Measurements from ENCODE around the gene AFG1L.
"Not testable (repeated sequence)": the region's sequence is repeated elsewhere in the genome, so short reads cannot be mapped to it uniquely, and the experiment has no call there.

Gene AFG1L

GRCh38 chr6:108383981-108384380 lies 89.1 kb downstream of the AFG1L start:
- peaks cover 4% of the 10 kb centered on the region; the same call in 1 of the 2 replicates for H3K9me3 ChIP-seq (ENCODE audit: control insufficient read depth, insufficient read depth, low read length)
- no peak overlapping the region for H3K9ac ChIP-seq (ENCODE audit: low read depth, low read length)
- no peaks in the 10 kb centered on the region for H3K36me3 ChIP-seq (ENCODE audit: insufficient read depth, low read length)
- H3K4me1 ChIP-seq (ENCODE audit: insufficient read depth, low read length): no peaks in the 10 kb centered on the region

GRCh38 chr6:108389190-108389589 lies 94.3 kb downstream of the AFG1L start:
- H3K36me3 ChIP-seq (ENCODE audit: insufficient read depth, low read length); H3K9ac ChIP-seq (ENCODE audit: low read depth, low read length); H3K4me1 ChIP-seq (ENCODE audit: insufficient read depth, low read length); H3K9me3 ChIP-seq (ENCODE audit: control insufficient read depth, insufficient read depth, low read length): not testable (repeated sequence)

- no peaks in the 10 kb centered on the region for H3K4me1 ChIP-seq (ENCODE audit: insufficient read depth, low read length)
- H3K9ac ChIP-seq (ENCODE audit: low read depth, low read length): no peak overlapping the region
- no peaks in the 10 kb centered on the region for H3K36me3 ChIP-seq (ENCODE audit: insufficient read depth, low read length)
These were observed 100.4 kb downstream of the AFG1L start for GRCh38 chr6:108395297-108395696.

DNA sequence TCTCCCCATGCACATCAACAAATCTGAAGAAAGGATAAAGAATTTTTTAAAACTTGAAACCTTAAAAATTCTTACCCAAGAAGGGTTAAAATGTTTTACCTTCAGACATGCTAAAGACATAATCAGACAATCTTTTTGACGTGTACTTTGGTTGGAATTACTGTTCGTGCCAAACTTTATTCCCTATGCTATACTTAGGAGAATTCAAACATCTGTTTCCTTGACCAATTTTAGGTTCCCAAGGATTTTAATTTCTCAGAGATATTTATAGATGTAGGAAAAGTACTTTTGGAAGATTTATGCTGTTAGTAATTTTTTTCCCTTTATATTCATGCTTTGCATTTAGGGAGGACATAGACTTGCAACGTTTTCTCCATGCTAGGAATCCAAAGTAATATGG lies 108.4 kb downstream of the AFG1L start:
- Histone ChIP-seq H3K9ac (ENCODE audit: low read depth, low read length) (no peak overlapping the region), H3K36me3 (ENCODE audit: insufficient read depth, low read length) (no peaks in the 10 kb centered on the region), H3K9me3 (ENCODE audit: control insufficient read depth, insufficient read depth, low read length) (no peaks in the 10 kb centered on the region; the same call in 1 of the 2 replicates), H3K4me1 (ENCODE audit: insufficient read depth, low read length) (no peaks in the 10 kb centered on the region)

More at GRCh38 chr6:108395297-108395696, 100.4 kb downstream of the AFG1L start:
- no peaks in the 10 kb centered on the region for H3K9me3 ChIP-seq (ENCODE audit: control insufficient read depth, insufficient read depth, low read length)

GRCh38 chr6:108406943-108407342 lies 112.1 kb downstream of the AFG1L start:
- H3K4me1 ChIP-seq (ENCODE audit: insufficient read depth, low read length): no peaks in the 10 kb centered on the region
- H3K36me3 ChIP-seq (ENCODE audit: insufficient read depth, low read length): no peaks in the 10 kb centered on the region
- H3K9ac ChIP-seq (ENCODE audit: low read depth, low read length): no peak overlapping the region
- H3K9me3 ChIP-seq (ENCODE audit: control insufficient read depth, insufficient read depth, low read length): no peaks in the 10 kb centered on the region; the same call in 1 of the 2 replicates

DNA sequence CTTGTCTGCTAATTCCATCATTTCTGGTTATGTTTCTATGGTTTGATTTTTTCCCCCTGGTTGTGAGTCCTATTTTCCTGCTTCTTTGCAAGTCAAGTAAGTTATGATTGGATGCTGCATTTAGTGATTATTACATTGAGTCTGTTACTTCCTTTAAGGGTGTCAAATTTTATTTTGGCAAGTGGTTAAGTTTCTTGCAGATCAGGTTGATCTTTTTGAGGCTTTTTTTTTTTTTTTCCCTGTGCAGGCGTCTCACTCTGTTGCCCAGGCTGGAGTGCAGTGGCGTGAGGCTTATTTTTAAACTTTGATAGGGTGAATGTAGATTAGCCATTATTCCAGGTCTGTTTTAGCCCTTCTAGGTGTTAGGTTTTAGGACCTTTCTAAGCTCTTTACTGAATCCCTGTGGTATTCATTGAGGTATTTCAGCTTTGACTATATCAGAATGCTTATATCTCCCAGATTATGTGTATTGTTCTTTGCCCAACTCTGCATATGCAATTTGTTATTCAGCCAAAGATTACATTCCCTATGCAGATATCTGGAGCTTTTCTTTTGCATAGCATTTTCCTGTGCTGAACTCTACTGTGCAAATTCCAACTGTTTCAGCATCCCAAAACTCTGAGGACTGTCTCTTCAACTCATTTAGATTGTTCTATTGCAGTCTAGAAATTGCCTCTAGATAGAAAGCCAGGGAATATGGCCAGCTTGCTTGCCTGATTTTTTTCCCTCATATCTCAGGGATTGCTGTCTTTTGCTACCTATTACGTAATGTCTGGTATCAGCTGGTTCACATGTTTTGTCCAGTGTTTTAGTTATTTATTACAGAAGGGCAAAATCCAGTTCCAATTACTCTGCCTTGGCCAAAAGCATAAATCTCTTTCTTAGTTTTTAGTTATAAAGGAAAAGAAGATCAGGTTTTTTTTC lies 113.3 kb downstream of the AFG1L start:
- Histone ChIP-seq H3K4me1 (ENCODE audit: insufficient read depth, low read length) (no peaks in the 10 kb centered on the region), H3K36me3 (ENCODE audit: insufficient read depth, low read length) (no peaks in the 10 kb centered on the region), H3K9me3 (ENCODE audit: control insufficient read depth, insufficient read depth, low read length) (no peaks in the 10 kb centered on the region; the same call in 1 of the 2 replicates), H3K9ac (ENCODE audit: low read depth, low read length) (no peak overlapping the region)

GRCh38 chr6:108408861-108409260 lies 114.0 kb downstream of the AFG1L start:
- H3K9me3 ChIP-seq (ENCODE audit: control insufficient read depth, insufficient read depth, low read length): no peaks in the 10 kb centered on the region; the same call in 1 of the 2 replicates
- no peaks in the 10 kb centered on the region for H3K36me3 ChIP-seq (ENCODE audit: insufficient read depth, low read length)
- no peak overlapping the region for H3K9ac ChIP-seq (ENCODE audit: low read depth, low read length)
- H3K4me1 ChIP-seq (ENCODE audit: insufficient read depth, low read length): no peaks in the 10 kb centered on the region

DNA sequence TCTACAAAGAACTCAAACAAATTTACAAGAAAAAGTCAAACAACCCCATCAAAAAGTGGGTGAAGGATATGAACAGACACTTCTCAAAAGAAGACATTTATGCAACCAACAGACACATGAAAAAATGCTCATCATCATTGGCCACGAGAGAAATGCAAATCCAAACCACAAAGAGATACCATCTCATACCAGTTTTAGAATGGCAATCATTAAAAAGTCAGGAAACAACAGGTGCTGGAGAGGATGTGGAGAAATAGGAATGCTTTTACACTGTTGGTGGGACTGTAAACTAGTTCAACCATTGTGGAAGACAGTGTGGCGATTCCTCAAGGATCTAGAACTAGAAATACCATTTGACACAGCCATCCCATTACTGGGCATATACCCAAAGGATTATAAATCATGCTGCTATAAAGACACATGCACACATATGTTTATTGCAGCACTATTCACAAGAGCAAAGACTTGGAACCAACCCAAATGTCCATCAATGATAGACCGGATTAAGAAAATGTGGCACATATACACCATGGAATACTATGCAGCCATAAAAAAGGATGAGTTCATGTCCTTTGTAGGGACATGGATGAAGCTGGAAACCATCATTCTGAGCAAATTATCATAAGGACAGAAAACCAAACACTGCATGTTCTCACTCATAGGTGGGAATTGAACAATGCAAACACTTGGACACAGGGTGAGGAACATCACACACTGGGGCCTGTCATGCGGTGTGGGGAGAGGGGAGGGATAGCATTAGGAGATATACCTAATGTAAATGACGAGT lies 121.4 kb downstream of the AFG1L start:
- H3K4me1 ChIP-seq (ENCODE audit: insufficient read depth, low read length): not testable (repeated sequence)

GRCh38 chr6:108417027-108417426 lies 122.2 kb downstream of the AFG1L start:
- Histone ChIP-seq H3K9me3 (ENCODE audit: control insufficient read depth, insufficient read depth, low read length) (no peaks in the 10 kb centered on the region), H3K9ac (ENCODE audit: low read depth, low read length) (no peak overlapping the region), H3K36me3 (ENCODE audit: insufficient read depth, low read length) (no peaks in the 10 kb centered on the region), H3K4me1 (ENCODE audit: insufficient read depth, low read length) (peaks cover 3% of the 10 kb centered on the region; the same call in 1 of the 2 replicates)

More for the DNA sequence above, 121.4 kb downstream of the AFG1L start:
- not testable (repeated sequence) for H3K9me3 ChIP-seq (ENCODE audit: control insufficient read depth, insufficient read depth, low read length); H3K36me3 ChIP-seq (ENCODE audit: insufficient read depth, low read length); H3K9ac ChIP-seq (ENCODE audit: low read depth, low read length)

- Histone ChIP-seq H3K9ac (ENCODE audit: low read depth, low read length) (no peak overlapping the region), H3K36me3 (ENCODE audit: insufficient read depth, low read length) (no peaks in the 10 kb centered on the region), H3K9me3 (ENCODE audit: control insufficient read depth, insufficient read depth, low read length) (no peaks in the 10 kb centered on the region), H3K4me1 (ENCODE audit: insufficient read depth, low read length) (peaks cover 3% of the 10 kb centered on the region; the same call in 1 of the 2 replicates)
These were observed 124.6 kb downstream of the AFG1L start for GRCh38 chr6:108419474-108419873.

GRCh38 chr6:108419934-108420609 lies 125.2 kb downstream of the AFG1L start:
- H3K9me3 ChIP-seq (ENCODE audit: control insufficient read depth, insufficient read depth, low read length): no peaks in the 10 kb centered on the region
- H3K36me3 ChIP-seq (ENCODE audit: insufficient read depth, low read length): no peaks in the 10 kb centered on the region
- H3K9ac ChIP-seq (ENCODE audit: low read depth, low read length): no peak overlapping the region

GRCh38 chr6:108421366-108421765 lies 126.5 kb downstream of the AFG1L start:
- Histone ChIP-seq H3K4me1 (ENCODE audit: insufficient read depth, low read length) (peaks cover 3% of the 10 kb centered on the region; the same call in 1 of the 2 replicates), H3K36me3 (ENCODE audit: insufficient read depth, low read length) (no peaks in the 10 kb centered on the region), H3K9me3 (ENCODE audit: control insufficient read depth, insufficient read depth, low read length) (no peaks in the 10 kb centered on the region), H3K9ac (ENCODE audit: low read depth, low read length) (no peak overlapping the region)

More at GRCh38 chr6:108419934-108420609, 125.2 kb downstream of the AFG1L start:
- peaks cover 3% of the 10 kb centered on the region; the same call in 1 of the 2 replicates for H3K4me1 ChIP-seq (ENCODE audit: insufficient read depth, low read length)

DNA sequence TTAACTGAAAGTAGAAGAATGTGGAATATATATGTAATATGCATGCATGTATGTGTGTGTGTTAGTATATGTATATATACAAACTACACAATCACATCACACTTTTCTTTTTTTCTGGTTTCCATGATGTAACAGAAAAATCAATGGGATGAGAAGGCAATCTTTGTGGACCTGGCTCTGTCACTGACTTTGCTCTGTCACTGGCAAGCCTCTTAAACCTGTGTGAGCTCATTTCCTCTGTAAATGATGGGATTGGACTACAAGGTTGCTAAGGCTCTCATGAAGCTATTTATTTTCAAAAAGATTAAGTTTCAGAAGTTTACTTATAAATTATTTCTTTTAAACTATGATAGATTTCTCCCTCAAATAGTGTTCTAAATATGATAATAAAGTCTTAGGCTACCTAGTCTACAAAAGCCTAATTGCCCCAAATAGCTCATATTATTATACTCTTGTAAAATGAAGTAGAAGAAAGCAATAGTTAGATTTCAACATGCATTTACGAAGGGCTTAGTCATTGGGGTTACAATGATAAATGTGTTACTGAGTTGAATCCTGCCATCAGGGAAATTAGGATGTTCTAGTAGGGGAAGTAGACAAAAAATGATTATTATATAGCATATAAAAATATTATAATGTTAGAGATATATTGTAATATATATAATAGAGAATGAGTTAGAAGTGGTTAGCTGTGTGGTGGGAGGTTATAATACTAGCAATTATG lies 129.3 kb downstream of the AFG1L start:
- Histone ChIP-seq H3K9ac (ENCODE audit: low read depth, low read length) (no peak overlapping the region), H3K36me3 (ENCODE audit: insufficient read depth, low read length) (no peaks in the 10 kb centered on the region)

More for the DNA sequence above, 129.3 kb downstream of the AFG1L start:
- H3K9me3 ChIP-seq (ENCODE audit: control insufficient read depth, insufficient read depth, low read length): no peaks in the 10 kb centered on the region
- peaks cover 3% of the 10 kb centered on the region; the same call in 1 of the 2 replicates for H3K4me1 ChIP-seq (ENCODE audit: insufficient read depth, low read length)
